ENCODE results near the gene NTSR1.

NTSR1 gene

GRCh38 chr20:62726716-62727583 is 18.3 kb downstream of the NTSR1 start:
- no peak for FAIRE-seq

DNA sequence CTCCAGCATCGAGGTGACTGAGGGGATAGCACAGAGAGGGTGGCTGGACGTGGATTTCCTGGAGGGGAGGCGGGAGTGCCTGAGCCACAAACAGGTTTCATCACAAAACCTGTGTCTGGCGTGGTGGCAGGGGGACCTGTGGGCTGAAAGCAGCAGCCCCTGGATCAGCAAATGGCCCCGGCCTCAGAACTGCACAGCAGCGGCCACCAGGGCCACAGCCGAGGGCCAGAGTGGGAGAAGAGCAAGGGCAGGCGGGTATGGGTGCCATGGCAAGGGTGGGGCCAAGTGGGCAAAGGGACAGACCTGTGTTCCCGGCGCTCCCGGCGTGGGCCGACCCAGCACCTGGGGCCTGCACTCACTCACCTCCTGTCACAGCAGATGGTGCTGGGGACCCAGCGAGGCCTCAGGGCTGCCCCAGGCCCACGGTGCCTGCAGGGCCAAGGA is 19.0 kb downstream of the NTSR1 start:
- no peak for FAIRE-seq

GRCh38 chr20:62728028-62728780 is 19.6 kb downstream of the NTSR1 start:
- no peak for FAIRE-seq

- no peak for FAIRE-seq
Measured at GRCh38 chr20:62728781-62729300, 20.2 kb downstream of the NTSR1 start.

GRCh38 chr20:62730481-62730880 is 21.8 kb downstream of the NTSR1 start:
- FAIRE-seq, result no peak

- no peak for FAIRE-seq
Measured at GRCh38 chr20:62732031-62732760, 23.6 kb downstream of the NTSR1 start.

- no peak for FAIRE-seq
Measured at GRCh38 chr20:62732842-62733525, 24.3 kb downstream of the NTSR1 start.

DNA sequence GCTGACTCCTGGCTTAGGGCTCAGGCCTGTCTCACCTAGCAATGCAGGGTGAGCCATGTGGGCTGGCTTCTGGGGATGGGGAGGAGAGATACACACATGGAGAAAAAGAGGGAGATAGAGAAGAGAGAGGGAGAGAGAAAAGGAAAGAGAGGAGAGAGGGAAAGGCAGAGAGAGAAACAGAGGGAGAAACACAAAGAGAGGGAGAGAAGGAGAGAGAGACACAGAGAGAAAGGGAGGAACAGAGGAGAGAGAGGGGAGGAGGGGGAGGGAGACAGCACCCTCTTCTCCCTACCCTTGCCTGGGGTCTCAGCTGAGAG is 24.8 kb downstream of the NTSR1 start:
- FAIRE-seq, result no peak

DNA sequence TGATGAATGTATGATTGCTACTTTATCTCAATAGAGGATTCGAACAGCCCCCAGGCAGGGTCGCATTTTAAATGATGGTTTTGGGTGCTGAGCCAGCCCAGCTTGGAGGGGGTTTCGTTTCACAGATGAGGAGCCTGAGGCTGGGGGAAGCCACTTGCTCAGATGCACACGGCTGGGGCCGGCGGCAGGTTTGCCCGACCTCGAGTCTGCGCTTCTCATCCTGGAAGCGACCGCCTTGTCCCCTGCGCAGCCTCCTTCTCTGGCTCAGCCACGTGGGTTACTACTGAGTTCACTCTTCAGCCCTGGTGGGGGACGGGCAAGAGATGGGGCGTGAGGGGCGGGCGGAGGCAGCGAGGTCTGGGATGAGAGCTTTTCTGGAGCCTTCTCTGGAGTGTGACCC is 25.3 kb downstream of the NTSR1 start:
- no peak for FAIRE-seq

- FAIRE-seq, result no peak
Measured at GRCh38 chr20:62734326-62734725, 25.7 kb downstream of the NTSR1 start.

DNA sequence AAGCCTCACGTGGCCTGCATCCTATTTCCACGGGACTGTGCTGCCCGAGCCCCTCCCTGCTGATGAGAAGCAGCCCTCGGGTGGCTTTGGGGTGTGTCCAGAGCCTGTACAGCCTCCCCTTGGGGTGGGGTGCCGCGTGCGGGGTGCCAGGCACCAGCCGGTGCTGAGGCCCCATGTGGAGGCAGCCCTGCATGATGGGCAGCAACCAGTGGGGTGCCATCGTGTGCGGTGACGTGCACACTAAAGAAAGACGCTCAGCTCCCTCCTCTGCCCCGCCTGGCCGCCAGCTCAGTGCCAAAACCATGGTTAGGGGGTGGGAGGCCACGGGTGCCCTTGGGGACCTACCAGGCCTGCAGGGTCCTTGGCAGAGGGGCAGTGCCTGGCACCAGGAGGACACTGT is 26.2 kb downstream of the NTSR1 start:
- FAIRE-seq, result no peak

DNA sequence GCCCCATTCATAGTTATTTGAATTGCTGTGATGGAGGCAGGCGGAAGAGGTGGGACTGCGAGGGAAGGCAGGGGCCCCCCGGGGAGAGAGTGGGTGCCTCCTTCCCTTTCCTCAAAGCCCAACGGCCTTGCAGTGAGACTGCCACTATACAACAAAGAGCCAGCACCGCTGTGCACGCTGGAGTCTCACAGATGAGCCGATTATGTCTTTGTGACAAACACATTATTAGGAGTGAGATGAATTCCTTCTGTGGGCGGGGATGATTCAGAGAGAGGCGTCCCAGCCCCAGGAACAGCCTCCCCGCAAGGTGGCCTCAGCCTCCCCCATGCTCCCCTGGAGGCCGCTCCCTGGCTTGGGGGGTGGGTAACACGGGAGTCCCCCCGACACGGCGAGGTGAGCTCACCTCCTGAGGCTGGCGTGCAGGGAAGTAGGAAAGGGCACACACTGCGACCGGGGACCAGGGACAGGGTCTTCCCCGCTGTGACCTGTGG is 26.7 kb downstream of the NTSR1 start:
- no peak for FAIRE-seq

GRCh38 chr20:62736026-62736406 is 27.4 kb downstream of the NTSR1 start:
- no peak for FAIRE-seq

GRCh38 chr20:62736407-62737071 is 27.9 kb downstream of the NTSR1 start:
- no peak for FAIRE-seq

GRCh38 chr20:62737271-62737811 is 28.7 kb downstream of the NTSR1 start:
- no peak for FAIRE-seq

DNA sequence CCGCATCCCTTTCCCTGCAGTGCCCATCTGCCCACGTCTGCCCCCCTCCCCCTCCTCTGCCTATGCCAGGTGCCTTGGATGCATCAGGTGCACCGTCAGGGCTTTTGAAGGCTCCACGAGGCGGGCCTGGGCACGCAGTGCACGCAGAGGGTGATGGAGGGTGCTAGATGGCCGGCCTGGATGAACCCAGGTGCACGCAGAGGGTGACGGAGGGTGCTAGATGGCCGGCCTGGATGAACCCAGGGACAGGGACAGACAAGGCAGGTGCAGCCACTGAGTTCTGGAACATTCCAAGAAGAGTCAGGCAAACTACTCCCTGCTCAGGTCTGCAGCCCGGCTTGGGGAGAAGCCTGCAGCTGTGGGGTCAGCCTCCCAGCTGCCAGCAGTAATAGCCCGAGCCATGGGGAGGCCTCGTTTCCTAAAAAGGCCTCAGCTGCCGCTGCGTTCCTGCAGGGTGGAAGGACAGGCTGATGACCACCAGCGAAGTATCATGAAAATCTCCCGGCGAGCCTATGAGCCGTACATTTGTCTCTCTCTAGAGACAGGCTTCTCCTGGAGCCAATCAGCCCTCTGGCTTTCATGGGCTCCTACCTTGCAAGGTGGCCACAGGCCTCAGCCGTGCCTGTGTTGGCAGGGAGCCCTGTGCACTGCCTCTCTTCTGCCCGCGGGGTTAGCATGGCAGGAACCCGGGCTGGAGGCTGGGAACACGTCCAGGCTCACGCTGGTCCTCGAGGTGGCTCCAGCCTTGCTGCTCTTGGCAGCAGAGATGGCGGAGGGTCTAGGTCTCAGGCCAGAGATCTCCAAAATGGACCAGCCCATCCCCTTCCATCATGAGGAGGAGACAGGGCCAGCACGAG is 29.6 kb downstream of the NTSR1 start:
- no peak for FAIRE-seq

- FAIRE-seq, result no peak
Measured at GRCh38 chr20:62739067-62739466, 30.4 kb downstream of the NTSR1 start.

GRCh38 chr20:62739581-62740285 is 31.1 kb downstream of the NTSR1 start:
- FAIRE-seq, result no peak

DNA sequence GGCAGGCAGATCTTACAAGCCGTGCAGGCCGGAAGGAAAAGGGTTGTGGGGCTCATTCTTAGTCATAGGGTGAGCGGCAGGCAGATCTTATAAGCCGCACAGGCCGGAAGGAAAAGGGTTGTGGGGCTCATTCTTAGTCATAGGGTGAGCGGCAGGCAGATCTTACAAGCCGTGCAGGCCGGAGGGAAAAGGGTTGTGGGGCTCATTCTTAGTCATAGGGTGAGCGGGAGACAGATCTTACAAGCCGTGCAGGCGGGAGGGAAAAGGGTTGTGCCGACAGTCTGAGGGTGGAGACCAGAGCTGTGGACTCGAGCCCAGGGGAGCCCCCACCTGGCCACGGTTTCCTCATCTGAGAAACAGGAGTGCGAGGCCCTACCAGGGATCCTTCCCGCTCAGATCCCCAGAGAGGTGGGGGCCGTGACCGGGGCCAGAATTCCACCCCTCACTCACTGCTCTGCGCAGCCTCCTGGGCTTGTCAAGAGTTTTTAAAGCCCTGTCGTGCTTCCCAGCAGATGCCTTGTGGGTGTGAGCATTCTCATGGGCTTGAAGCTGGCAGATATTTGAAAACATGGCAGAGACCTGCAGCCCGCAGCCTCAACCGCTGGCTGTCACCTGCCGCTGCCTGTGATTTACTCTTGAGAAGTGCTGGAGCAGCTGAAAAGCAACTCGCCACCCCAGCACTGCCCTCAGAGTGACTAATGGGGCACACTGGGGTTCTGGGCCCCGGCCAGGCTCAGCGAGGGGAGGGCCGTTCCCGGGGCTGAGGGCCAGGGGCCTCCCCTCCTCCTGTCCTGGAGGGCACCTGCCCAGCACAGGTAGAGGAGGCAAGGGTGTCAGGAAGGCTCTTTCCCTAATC is 31.9 kb downstream of the NTSR1 start:
- FAIRE-seq, result no peak
